Right renal cortex interstitium (tissue), 3 donors: Measurements from ENCODE around the gene DISC1. TPM values are rescaled to one million over a fixed set of nuclear protein-coding genes. Genes with fewer than 3 reads are reported as not detected.
"Not testable (repeated sequence)": the region's sequence is repeated elsewhere in the genome, so short reads cannot be mapped to it uniquely, and the experiment has no call there.

ENCODE experiments used
- DNase-seq, 3 donors: peaks; one replicate each; pipeline ENCODE4 v3.0.0-alpha.2; 2013; ENCODE audit warnings: low read depth in 3 of 3, low spot score in 2 of 3
- polyA plus RNA-seq, 3 donors: library from polyadenylated mRNA; unstranded; fragments of 120-200 nt; gene quantifications; one replicate each; pipeline ENCODE4 v1.2.1, GENCODE V29; 2013; ENCODE audit not compliant: insufficient read length in 3 of 3

The DISC1 gene
- polyA plus RNA-seq, 3 donors = 6.0 to 7.1 (median 6.1) TPM

DNA sequence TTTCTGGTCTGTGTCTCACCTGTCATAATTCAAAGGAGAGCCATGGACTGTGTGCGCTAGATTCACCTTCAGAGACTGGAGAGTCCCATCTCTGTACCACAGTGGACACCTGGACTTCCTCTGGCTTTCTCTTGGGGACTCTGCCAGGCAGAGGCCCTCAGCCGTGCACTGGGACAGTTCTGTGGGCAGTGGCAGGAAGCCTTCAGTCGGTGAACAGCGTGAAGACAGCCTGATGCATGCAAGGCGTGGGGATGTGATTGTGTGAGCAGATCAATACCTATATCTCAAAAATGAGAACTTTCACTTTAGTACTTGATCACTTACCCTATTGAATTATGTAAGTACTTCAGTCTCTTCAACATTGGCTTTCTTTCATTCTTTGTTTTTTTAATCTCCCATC is 245.3 kb downstream of the DISC1 start:
- DNase-seq = no peak

DNA sequence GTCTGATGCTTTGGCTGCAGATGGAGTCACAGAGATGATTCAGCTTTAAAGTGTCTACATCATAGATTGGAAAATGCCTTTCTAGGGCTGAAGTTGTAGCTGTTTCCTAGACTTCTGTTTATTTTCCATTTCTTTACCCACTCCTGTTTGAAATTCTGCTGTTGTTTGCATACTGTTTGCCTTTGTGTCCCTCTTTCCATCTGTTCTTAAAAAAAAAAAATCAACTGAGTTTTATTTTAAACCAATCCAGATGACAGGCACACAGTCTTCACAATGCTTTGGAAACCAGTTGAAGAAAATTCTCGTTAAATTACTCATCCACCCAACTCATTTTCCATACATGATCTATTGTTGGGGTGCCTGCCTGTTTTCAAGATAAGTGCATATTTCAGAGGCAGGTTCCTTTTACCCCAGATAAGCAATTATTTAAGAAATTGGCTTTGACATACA is 245.9 kb downstream of the DISC1 start:
- no peak for DNase-seq

DNA sequence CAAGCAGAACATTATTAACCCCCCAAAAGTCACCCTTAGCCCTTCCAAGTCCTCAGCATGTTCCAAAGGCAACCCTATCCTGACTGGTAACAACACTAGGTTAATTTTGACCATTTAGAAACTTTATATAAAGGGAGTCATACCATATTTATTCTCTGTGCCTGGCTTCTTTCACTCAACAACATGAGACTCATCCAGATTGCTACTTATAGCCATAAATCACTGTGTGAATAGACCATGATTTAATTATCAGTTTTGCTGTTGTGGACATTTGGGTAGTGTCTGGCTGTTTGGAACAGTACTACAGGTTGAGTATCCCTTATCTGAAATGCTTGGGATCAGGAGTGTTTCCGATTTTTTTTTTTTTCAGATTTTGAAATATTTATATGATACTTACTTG is 252.1 kb downstream of the DISC1 start:
- DNase-seq = no peak

DNA sequence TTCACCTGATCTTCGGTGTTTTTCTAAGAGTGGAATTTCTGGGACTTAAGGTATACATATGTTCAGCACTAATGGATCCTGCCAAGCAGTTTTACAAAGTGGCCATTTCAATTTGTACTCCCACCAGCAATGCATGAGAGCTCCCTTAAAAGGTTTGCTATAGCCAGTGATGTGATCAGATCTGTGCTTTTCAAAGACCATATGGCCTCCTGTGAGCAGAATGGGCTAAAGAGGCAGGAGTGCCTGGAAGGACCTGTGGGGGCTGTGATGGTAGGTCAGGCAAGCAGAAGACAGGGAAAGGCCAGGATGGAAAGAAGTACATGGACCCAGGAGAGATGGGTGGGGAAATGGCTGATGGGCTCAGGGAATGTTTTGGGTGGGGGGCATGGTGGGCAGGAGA is 252.7 kb downstream of the DISC1 start:
- DNase-seq = no peak

DNA sequence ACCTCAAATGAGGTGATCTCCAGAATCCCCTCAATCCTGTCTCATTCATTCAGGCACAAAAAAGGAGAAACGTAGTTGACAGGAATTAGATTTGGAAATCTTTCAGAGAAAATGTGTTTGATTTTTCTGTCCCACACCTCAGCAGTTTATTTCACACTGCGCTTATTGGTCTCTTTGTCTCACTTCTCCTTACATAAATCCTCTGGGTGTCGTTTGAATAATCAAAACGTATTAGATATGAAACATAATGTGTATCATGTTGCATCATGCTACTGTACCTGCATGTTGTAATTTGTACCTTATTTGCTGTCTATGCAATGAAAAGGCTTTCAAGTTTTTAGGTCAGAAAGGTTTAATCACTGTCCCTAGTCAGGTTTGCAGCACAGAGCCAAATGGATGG is 255.7 kb downstream of the DISC1 start:
- no peak for DNase-seq

DNA sequence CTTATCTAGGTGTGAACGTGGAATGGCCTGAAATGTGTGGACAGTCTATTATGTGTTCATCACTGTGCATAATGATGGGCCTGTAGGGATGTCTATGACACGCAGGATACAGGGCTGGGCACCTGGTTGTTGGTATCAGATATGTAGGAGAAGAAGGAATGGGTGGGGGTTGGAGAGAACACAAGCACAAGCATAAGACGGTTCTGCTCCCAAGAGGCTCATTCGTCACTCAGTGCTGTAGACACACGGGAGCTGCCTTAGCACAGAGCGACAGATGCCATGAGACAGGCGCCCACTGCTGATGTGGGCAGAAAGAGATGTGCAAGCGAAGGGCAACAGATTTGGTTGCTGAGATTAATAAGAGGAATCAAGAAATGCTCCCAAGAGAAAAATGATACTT is 256.2 kb downstream of the DISC1 start:
- no peak for DNase-seq

DNA sequence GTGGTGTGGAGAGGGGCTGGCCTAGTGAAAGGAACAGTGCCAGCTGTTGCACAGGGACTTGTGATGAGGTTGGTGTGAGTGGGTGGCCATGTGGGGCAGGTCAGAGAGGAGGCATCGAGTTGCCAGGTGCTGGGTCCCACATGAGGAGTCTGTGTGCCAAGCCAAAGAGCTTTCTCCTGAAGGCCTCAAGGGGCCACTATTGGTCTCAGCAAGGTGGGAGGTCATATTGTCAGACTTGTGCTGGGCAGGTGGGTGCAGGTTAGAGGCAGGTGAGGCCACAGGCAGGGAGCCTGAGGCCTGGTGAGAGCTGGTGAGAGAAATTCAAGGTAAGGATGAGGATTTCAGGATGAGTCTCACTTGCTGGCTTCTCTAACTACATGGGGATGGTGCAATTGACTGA is 256.8 kb downstream of the DISC1 start:
- no peak for DNase-seq

DNA sequence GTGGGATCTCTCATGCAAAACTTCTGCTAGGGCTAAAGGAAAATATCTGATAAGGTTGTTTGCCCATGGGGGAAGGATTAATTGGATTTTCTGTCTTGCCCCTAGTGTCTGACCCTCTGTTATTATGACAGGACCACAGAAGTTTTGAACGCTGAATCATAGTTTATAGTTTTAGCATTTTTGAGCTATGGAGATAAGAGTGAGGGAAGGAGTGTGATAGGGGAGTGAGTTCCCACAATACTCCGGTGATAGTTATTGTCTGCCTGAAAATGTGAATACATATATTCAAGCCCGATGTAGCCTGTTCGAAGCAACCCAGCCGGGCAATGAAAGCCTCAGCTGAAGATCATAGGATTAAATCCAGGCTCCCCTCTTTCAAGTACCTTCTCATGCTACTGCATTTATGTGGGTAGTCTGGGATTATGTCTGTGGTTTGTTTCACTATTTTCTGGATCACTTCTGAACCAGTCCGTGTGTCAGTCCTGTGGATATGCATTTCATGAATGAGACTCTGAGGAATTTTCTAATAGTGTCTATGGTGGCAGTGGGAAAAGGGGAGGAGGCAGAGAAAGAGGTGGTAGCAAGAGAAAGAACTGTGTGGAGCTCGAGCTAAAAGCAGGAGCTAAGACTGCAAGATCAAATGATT is 258.7 kb downstream of the DISC1 start:
- no peak for DNase-seq

DNA sequence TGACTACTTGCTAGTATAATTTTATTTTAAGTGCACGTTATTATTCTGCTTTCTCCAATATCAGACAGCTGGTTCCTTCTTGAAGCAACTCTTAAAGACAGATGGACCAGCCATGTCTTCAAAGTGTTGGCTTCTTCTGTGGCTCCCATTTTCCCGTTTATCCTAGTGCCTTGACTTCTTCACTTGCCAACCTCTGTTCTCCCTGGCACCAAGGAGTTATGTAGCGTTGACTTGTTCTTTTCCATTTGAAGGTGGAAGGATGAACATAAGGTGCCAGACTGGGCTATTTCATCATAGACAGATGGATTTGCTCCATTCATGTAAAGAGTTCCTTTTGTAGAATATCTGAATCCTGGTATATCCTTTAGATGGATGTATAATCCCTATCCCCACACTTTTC is 260.6 kb downstream of the DISC1 start:
- no peak for DNase-seq

DNA sequence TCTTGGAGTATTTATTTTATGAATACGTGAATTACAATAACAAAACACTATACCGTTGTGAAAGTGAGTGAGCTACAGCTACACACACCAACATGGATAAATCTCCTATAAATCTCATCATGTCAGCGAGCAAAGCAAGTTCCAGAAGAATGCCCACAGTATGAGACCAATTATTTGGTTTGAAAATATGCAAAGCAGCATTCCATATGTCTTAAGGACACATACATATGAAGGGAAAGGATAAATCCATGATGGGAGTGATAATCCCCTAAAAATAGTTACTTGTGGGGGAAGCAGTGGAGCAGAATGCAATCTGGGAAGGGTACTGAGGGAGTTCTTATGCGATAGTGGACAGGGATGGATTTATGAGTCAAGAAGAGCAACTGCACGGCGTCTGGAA is 261.3 kb downstream of the DISC1 start:
- no peak for DNase-seq

DNA sequence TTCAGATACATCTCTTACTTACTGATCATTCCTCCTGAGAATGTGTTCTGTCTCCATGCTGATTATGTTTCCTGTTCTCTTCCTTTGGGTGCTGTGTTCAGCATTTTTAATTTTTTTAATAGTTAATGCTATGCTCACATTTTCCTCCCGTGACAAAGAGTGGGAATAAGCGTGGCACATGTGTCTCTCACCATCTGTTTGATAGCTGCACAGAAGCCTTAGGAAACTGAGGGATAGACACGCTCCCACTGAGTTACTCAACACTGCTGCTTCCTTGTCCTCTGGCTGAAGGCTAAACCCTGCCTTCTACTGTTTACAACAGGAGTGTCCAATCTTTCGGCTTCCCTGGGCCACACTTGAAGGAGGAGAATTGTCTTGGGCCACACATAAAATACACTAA is 264.2 kb downstream of the DISC1 start:
- DNase-seq = no peak

DNA sequence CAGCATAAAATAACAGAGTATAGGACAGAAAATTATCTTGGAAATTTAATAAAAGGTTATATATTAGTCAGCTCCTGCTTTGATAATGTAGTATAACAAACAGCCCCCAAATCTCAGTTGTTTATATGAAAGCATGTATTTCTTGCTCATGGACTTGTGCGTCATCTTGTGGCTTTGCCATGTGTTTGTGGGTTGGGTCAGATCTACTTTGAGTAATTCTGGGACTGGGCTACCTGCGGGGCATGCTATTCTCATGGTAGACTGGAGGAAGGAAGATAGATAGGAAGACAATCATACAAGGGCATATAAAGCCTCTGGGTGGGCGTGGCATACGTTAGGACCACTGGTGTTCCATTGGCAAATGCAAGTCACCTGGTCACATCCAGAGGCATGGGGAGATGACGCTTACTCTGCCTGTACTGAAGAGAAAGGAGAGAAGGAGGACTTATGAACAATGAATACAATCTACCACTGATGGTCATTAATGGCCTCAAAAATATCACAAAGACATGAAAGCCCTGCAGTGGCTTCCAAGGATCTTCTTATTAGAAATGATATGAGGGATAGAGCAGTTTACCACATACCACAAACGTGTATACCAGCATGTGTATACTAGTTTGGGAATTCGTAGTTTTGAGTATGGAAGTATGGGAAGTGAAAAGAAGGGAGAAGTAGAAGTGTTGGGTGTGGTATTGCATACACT is 267.0 kb downstream of the DISC1 start:
- DNase-seq = no peak

DNA sequence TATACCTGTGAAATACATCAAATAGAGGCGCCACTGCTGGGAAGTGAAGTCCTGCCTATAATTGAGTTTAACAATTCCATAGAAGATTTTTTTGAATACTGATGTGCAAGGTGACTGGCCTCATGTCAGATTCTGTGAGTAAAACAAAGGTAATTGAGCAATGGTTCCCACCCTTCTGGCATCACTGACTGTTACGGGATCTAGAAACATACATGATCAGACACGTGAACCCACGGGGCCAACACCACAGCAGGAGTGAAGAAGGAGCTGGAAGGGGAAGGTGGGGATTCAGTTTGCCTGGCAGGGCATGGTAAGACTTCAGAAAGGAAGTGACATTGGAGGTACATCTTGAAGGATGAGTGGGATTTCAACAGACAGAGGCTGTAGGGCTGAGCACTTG is 270.2 kb downstream of the DISC1 start:
- no peak for DNase-seq

DNA sequence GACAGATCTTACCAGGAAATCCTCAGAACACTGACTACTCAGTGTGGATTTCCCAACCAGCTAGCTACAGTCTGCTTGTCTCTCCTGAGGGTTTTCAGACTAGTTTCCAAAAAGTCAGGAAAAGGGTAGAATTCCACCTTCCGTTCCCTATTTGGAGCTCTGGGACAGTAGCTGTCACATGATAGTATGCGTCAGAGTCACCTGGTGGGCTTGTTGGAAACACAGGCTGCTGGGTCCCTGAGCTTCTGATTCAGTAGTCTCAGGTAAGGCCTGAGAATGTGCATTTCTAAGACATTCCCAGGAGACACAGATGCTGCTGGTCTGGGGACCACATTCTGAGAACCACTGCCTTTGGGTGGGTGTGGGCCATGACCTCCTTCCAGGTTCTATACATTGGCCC is 272.5 kb downstream of the DISC1 start:
- DNase-seq = no peak

DNA sequence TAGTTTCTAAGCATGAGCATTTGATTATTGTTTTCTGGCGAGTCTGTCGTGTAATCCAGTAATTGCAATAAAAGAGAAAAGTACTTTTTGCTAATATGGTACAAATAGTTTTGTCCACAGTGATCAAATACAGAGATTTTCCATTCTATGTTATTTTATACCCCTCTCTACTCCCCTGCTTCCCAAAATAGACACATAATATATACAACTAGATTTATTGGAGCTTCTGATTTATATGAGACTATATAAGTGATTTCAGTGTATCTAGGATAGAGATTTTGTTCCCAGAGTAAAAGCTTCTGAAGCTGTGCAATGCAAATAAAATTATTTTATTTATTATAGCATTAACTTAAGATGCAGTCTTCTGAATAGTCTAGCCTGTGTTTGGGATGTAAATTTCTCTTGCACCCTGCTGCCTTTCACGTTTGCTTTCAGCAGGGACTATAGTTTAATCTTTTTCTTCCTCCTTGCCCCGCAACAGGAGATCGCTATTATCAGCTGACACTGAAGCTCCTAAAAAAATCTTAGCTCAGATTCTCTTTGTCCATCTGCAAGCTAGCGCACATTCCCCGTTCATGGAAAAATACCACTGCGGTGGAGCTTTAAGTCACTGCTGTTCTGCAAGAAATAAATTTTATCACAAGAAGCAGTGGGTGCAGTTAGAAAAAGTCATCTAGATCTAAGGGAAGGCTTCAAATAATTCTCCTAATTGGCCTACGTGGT is 273.3 kb downstream of the DISC1 start:
- no peak for DNase-seq

DNA sequence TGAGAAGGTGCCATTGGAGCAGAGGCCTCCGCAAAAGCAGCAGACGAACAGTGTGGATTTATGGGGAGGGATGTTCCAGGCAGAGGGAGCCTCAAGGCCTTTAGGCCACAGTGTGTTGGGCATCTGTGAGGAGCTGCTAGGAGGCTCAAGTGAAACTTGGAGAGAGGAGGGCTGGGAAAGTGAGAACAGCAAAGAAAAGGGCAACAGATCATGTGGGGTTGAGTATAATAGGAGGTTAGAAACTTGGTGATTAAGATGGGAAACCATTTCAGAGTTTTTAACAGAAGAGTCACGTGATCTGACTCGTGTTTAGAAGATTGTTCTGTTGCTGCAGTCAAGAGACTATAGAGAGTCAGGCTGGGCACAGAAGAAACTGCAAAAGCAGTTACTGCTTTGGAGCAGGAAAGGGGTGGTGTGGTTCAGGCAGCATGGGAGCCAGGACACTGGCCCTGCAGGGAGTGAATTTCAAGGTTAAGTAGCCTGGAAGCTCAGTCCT is 277.0 kb downstream of the DISC1 start:
- DNase-seq = no peak

DNA sequence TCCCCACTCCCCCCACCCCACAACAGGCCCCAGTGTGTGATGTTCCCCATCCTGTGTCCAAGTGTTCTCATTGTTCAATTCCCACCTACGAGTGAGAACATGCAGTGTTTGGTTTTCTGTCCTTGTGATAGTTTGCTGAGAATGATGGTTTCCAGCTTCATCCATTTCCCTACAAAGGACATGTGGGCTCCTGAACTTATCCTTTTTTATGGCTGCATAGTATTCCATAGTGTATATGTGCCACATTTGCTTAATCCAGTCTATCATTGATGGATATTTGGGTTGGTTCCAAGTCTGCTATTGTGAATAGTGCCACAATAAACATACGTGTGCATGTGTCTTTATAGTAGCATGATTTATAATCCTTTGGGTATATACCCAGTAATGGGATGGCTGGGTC is 280.7 kb downstream of the DISC1 start:
- not testable (repeated sequence) for DNase-seq

DNA sequence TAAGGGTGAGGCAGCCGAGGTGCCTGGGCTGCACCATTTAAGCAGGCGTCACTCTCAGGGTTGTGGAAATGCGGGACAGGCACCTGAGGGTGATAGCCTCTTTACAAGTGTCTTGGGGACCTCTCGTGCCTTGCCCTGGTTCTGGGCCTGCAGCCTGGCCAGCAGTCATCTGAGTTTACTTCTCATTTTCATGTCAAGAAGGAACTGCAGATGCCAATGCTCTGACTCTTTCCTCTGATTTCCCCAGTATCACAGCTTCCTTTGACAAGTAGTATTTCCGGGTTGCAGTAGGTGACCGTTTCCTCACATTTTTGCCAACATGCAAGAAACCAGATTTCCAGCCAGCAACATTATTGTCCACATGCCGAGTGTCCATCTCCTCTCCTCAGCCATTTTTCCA is 286.9 kb downstream of the DISC1 start:
- DNase-seq = no peak

DNA sequence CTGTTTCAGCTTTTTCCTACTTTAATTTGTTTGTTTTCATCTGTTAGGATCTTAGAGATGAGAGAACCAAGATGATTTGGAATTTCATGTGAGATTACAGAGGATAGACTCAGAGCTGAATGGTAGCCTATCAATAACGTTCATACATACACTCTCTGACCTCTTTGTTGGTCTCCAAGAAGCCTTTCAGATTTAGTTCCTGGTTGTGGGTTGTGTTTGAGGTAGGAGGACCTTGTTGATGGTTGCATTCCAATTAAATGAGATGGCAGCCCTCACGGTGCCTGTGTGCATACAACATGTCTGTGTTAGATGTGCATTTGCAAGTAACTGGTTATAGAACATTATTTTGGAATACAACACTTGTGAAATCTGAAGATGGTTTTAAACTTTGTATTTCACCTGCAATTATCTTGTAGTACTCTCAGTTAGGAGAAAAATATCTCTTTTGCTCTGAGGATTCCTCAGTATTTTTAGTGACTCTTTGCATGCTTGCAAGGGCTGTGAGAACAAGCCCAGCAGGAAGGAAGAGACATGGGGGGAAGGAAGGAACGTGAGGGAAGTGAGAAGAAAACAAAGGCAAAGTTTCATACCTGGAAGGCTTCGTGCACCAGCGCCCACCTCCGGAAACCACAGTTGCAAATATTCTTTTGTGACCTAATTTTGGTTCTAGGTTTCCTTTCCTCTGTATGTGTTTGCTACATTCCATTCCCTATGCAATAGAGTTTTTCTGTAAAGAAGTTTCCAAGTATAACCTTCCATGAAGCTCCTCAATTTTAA is 291.8 kb downstream of the DISC1 start:
- DNase-seq = no peak

DNA sequence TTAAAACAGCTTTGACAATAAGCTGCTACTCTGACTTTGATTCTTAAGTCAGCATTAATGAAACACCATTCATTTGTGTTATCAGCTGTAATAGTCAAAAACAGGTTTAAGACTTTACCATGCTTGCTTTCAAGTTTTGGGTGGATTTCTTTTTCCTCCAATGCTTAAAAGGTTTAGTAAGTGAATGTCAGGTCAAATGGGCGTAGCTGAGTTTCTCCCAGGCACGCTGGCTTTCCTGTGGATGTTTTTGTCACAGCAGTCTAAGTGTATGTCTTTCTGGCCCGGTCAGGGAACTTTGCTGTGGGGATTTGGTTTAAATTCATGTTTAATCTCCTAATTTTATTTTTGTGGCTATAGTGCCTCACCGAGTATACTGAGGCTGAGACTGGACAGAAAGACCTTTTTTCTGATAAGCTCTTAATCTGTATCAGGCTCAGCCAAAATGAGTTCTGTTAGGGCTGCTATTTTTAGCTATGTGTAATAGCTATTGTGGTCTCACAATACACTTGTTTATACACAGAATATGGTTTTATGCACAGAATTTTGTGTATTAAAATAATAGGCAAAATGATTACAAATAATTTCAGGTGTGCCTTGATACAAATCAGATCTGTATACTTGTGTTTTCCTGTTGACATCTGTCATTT is 292.8 kb downstream of the DISC1 start:
- DNase-seq = no peak

DNA sequence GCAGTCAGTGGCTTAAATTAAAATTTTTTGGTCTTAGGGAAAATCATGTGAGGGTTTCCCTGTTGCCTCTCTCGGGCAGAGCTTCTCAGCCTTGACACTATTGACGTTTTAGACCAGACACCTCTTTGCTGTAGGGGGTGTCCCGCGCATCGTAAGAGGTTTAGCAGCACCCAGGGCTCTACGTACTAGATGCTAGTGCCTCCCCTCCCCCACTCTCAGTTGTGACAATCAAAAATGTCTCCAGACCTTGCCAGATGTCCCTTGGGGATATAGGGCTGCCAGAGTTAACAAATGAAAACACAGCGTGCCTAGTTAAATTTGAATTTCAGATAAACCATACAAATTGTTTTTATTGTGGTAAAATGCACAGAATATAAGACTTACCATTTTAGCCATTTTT is 293.3 kb downstream of the DISC1 start:
- no peak for DNase-seq
